CD14-positive monocyte (primary cell): ENCODE measurements around the gene PLCH1. TPM values are rescaled to one million over a fixed set of nuclear protein-coding genes. Genes with fewer than 3 reads are reported as not detected.

Experiments used
- DNase-seq, 3 donors: peaks; one replicate each; pipeline ENCODE4 v3.0.0-alpha.2; 2011 to 2022
- H2AFZ ChIP-seq: 2 replicates; pipeline ENCODE4 v1.6.0; 2012; ENCODE audit warnings: mild to moderate bottlenecking, low read depth, low read length, inconsistent platforms; ENCODE audit not compliant: insufficient read depth, poor library complexity, severe bottlenecking
- H3K27ac ChIP-seq, 2 donors: 1 replicate in 1 of 2; 2 replicates in 1 of 2; pipeline ENCODE4 v1.5.1; 2012 to 2013; ENCODE audit warnings: low read length in 2 of 2, control low read depth in 1 of 2, inconsistent platforms in 1 of 2, low read depth in 1 of 2, mild to moderate bottlenecking in 1 of 2
- H3K27me3 ChIP-seq, 2 donors: one replicate each; pipeline versions ENCODE4 v1.6.0 to v1.6.1; 2011 to 2013; ENCODE audit warnings: low read length in 2 of 2; ENCODE audit not compliant: control insufficient read depth in 2 of 2, insufficient read depth in 2 of 2
- H3K36me3 ChIP-seq, 2 donors: replicated peaks in 1 of 2; 1 replicate in 1 of 2; 2 replicates in 1 of 2; pipeline versions ENCODE4 v1.5.1 to v1.6.1; 2012 to 2013; ENCODE audit warnings: low read length in 2 of 2, control low read depth in 1 of 2, inconsistent platforms in 1 of 2, mild to moderate bottlenecking in 1 of 2; ENCODE audit not compliant: insufficient read depth in 2 of 2, control insufficient read depth in 1 of 2
- H3K4me1 ChIP-seq, 2 donors: 1 replicate in 1 of 2; 2 replicates in 1 of 2; pipeline versions ENCODE4 v1.5.1 to v1.6.1; 2012 to 2013; ENCODE audit warnings: low read length in 2 of 2, control low read depth in 1 of 2, inconsistent platforms in 1 of 2, mild to moderate bottlenecking in 1 of 2, moderate library complexity in 1 of 2; ENCODE audit not compliant: insufficient read depth in 2 of 2, control insufficient read depth in 1 of 2
- H3K4me2 ChIP-seq: replicated peaks from 2 replicates; pipeline ENCODE3; 2012; ENCODE audit warnings: low read length, moderate library complexity, mild to moderate bottlenecking; ENCODE audit not compliant: poor library complexity, severe bottlenecking; ENCODE audit errors: extremely low read depth
- H3K4me3 ChIP-seq, 3 experiments: fragments of 200-600 bp in 1 of 3; sonication (generic) in 1 of 3; replicated peaks in 1 of 3; 1 replicate in 2 of 3; 2 replicates in 1 of 3; pipeline ENCODE4 v1.5.1; 2011 to 2013; ENCODE audit warnings: low read length in 3 of 3, mild to moderate bottlenecking in 3 of 3, control low read depth in 2 of 3, low read depth in 2 of 3, inconsistent platforms in 1 of 3, moderate library complexity in 1 of 3
- H3K79me2 ChIP-seq: 2 replicates; pipeline ENCODE4 v1.6.0; 2012; ENCODE audit warnings: mild to moderate bottlenecking, control low read depth, inconsistent platforms, low read length, moderate library complexity; ENCODE audit not compliant: insufficient read depth
- H3K9ac ChIP-seq: 2 replicates; pipeline ENCODE4 v1.6.0; 2017; ENCODE audit warnings: low read length, mild to moderate bottlenecking; ENCODE audit not compliant: insufficient read depth, poor library complexity, severe bottlenecking
- H3K9me3 ChIP-seq, 2 donors: replicated peaks in 1 of 2; 1 replicate in 1 of 2; 2 replicates in 1 of 2; pipeline versions ENCODE4 v1.5.1 to v1.6.1; 2012 to 2013; ENCODE audit warnings: low read length in 2 of 2, control low read depth in 1 of 2; ENCODE audit not compliant: control insufficient read depth in 1 of 2, insufficient read depth in 1 of 2
- H4K20me1 ChIP-seq: 2 replicates; pipeline ENCODE4 v1.6.0; 2012; ENCODE audit warnings: mild to moderate bottlenecking, low read length, control low read depth, moderate library complexity; ENCODE audit not compliant: insufficient read depth
- H3K27ac Mint-ChIP-seq, 7 donors: one replicate each; pipeline ENCODE4 v1.8.0; 2020; ENCODE audit warnings: mild to moderate bottlenecking in 7 of 7, mixed read lengths in 7 of 7, moderate library complexity in 6 of 7, inconsistent platforms in 2 of 7
- H3K27me3 Mint-ChIP-seq, 3 donors: one replicate each; pipeline ENCODE4 v1.8.0; 2021 to 2022; ENCODE audit warnings: low read depth in 3 of 3, mild to moderate bottlenecking in 3 of 3, mixed read lengths in 3 of 3, moderate library complexity in 3 of 3, inconsistent platforms in 1 of 3
- H3K36me3 Mint-ChIP-seq, 2 donors: one replicate each; pipeline ENCODE4 v1.8.0; 2020; ENCODE audit warnings: mixed read lengths in 2 of 2, inconsistent platforms in 1 of 2, mild to moderate bottlenecking in 1 of 2
- H3K4me1 Mint-ChIP-seq: one replicate; pipeline ENCODE4 v1.8.0; 2020; ENCODE audit warnings: mild to moderate bottlenecking, mixed read lengths
- H3K4me3 Mint-ChIP-seq, 2 donors: one replicate each; pipeline ENCODE4 v1.8.0; 2020; ENCODE audit warnings: mild to moderate bottlenecking in 2 of 2, mixed read lengths in 2 of 2, moderate library complexity in 1 of 2
- H3K9me3 Mint-ChIP-seq, 7 donors: one replicate each; pipeline ENCODE4 v1.8.0; 2020 to 2022; ENCODE audit warnings: mixed read lengths in 7 of 7, mild to moderate bottlenecking in 6 of 7, moderate library complexity in 6 of 7, inconsistent platforms in 2 of 7
- WGBS: methylation state at CpG from one replicate; pipeline ENCODE4 v1.1.5; 2013; ENCODE audit warnings: missing lambda C conversion rate; ENCODE audit not compliant: insufficient coverage; 5-methylcytosine and 5-hydroxymethylcytosine counted together
- intact Hi-C, 2 donors: fragments of 100-400 bp; cut with micrococcal nuclease; formaldehyde crosslinking; loops; one replicate each; pipeline versions ENCODE4 v1.15.0 to v1.15.1; 2023
- polyA plus RNA-seq, 3 donors: library from polyadenylated mRNA; depleted of rRNA in 1 of 3; unstranded in 2 of 3; stranded (reverse) in 1 of 3; fragments of 300-500 nt in 2 of 3; fragments of >200 nt in 1 of 3; fragmentation: Illumina TruSeq in 2 of 3; gene quantifications; 1 replicate in 2 of 3; 2 replicates in 1 of 3; pipeline ENCODE4 v1.2.3, GENCODE V29; 2012 to 2021
- TF ChIP-seq, protein P1 (sequence below): fragments of 200-600 bp; IDR thresholded peaks from one replicate; pipeline ENCODE4 v1.8.0; 2022; ENCODE audit warnings: antibody characterized with exemption, mild to moderate bottlenecking

PLCH1 gene
- polyA plus RNA-seq, 3 donors, result not detected

GRCh38 chr3:155394240-155394639, 350.6 kb downstream of the PLCH1 start:
- no peaks in the 10 kb centered on the region for H3K36me3 ChIP-seq
- Mint-ChIP-seq H3K36me3 (no peaks in the 10 kb centered on the region), H3K27me3 (peaks cover 0 to 1% (median 1%) of the 10 kb centered on the region in 3 donors), H3K4me3 (no peak overlapping the region), H3K9me3 (peaks cover 0 to 13% (median 4%) of the 10 kb centered on the region in 7 donors), H3K27ac (no peak overlapping the region), H3K4me1 (no peaks in the 10 kb centered on the region)
- TF ChIP-seq, protein P1, sequence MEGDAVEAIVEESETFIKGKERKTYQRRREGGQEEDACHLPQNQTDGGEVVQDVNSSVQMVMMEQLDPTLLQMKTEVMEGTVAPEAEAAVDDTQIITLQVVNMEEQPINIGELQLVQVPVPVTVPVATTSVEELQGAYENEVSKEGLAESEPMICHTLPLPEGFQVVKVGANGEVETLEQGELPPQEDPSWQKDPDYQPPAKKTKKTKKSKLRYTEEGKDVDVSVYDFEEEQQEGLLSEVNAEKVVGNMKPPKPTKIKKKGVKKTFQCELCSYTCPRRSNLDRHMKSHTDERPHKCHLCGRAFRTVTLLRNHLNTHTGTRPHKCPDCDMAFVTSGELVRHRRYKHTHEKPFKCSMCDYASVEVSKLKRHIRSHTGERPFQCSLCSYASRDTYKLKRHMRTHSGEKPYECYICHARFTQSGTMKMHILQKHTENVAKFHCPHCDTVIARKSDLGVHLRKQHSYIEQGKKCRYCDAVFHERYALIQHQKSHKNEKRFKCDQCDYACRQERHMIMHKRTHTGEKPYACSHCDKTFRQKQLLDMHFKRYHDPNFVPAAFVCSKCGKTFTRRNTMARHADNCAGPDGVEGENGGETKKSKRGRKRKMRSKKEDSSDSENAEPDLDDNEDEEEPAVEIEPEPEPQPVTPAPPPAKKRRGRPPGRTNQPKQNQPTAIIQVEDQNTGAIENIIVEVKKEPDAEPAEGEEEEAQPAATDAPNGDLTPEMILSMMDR, result no peak
- H3K79me2 ChIP-seq, result no peaks in the 10 kb centered on the region
- no peaks in the 10 kb centered on the region for H4K20me1 ChIP-seq
- no peaks in the 10 kb centered on the region for H3K9me3 ChIP-seq
- no peaks in the 10 kb centered on the region for H3K4me1 ChIP-seq
- H3K27me3 ChIP-seq, result no peaks in the 10 kb centered on the region
- no peak overlapping the region for H3K4me2 ChIP-seq
- H3K4me3 ChIP-seq, result no peak overlapping the region
- intact Hi-C loops, result no loop called here
- no peak overlapping the region for H2AFZ ChIP-seq
- H3K27ac ChIP-seq, result no peak overlapping the region
- no peak for DNase-seq
- no CpG with 5 or more reads among the region's 1 CpG for WGBS
- no peak overlapping the region for H3K9ac ChIP-seq

GRCh38 chr3:155393316-155393715, 351.6 kb downstream of the PLCH1 start:
- no peaks in the 10 kb centered on the region for H3K27me3 ChIP-seq
- intact Hi-C loops, result no loop called here
- DNase-seq, result no peak
- no peaks in the 10 kb centered on the region for H3K9me3 ChIP-seq
- H3K36me3 ChIP-seq, result no peaks in the 10 kb centered on the region
- H3K4me3 Mint-ChIP-seq, result no peak overlapping the region
- no CpG with 5 or more reads among the region's 1 CpG for WGBS
- no peaks in the 10 kb centered on the region for H3K4me1 ChIP-seq
- no peak overlapping the region for H3K4me2 ChIP-seq
- H3K36me3 Mint-ChIP-seq, result no peaks in the 10 kb centered on the region
- no peaks in the 10 kb centered on the region for H4K20me1 ChIP-seq
- no peak overlapping the region for H3K9ac ChIP-seq
- H3K27ac Mint-ChIP-seq, result no peak overlapping the region
- TF ChIP-seq, protein P1, result no peak
- H3K79me2 ChIP-seq, result no peaks in the 10 kb centered on the region
- no peak overlapping the region for H3K4me3 ChIP-seq
- peaks cover 0 to 13% (median 4%) of the 10 kb centered on the region in 7 donors for H3K9me3 Mint-ChIP-seq
- no peaks in the 10 kb centered on the region for H3K4me1 Mint-ChIP-seq
- no peak overlapping the region for H3K27ac ChIP-seq
- H3K27me3 Mint-ChIP-seq, result peaks cover 0 to 1% (median 1%) of the 10 kb centered on the region in 3 donors
- no peak overlapping the region for H2AFZ ChIP-seq
